VCaP (cell line): ENCODE measurements around the gene CPNE4.

Experiments
- H3K27ac ChIP-seq: fragments of 450-650 bp; 2 replicates; pipeline ENCODE4 v1.5.1; 2017
- CTCF ChIP-seq: fragments of 450-650 bp; conservative IDR thresholded peaks from 2 replicates; pipeline ENCODE4 v1.5.1; 2017; ENCODE audit warnings: mild to moderate bottlenecking, moderate library complexity

CPNE4 gene

GRCh38 chr3:131610174-131610573 lies 424.6 kb downstream of the CPNE4 start:
- no peak for TF ChIP-seq CTCF
- no peak overlapping the region for H3K27ac ChIP-seq

- H3K27ac ChIP-seq: no peak overlapping the region
- no peak for TF ChIP-seq CTCF
These were observed 426.1 kb downstream of the CPNE4 start for GRCh38 chr3:131608741-131609140.

GRCh38 chr3:131608296-131608695 lies 426.5 kb downstream of the CPNE4 start:
- TF ChIP-seq CTCF: no peak

GRCh38 chr3:131605916-131606315 lies 428.9 kb downstream of the CPNE4 start:
- no peak overlapping the region for H3K27ac ChIP-seq
- TF ChIP-seq CTCF: no peak

More at GRCh38 chr3:131608296-131608695, 426.5 kb downstream of the CPNE4 start:
- H3K27ac ChIP-seq: no peak overlapping the region

GRCh38 chr3:131602011-131602779 lies 432.6 kb downstream of the CPNE4 start:
- peak overlapping the region; percentile 67 for H3K27ac ChIP-seq
- TF ChIP-seq CTCF: no peak

- H3K27ac ChIP-seq: peak overlapping the region; percentile 74
- no peak for TF ChIP-seq CTCF
These were observed 437.0 kb downstream of the CPNE4 start for GRCh38 chr3:131597816-131598215.

GRCh38 chr3:131596884-131597283 lies 437.9 kb downstream of the CPNE4 start:
- TF ChIP-seq CTCF: no peak
- H3K27ac ChIP-seq: peak overlapping the region; percentile 74
